Mucosa of rectum (tissue), 2 donors: ENCODE measurements around the gene HK3.

Experiments used
- H3K27ac ChIP-seq, 2 donors: one replicate each; pipeline ENCODE4 v1.7.0; 2013; ENCODE audit warnings: inconsistent platforms in 2 of 2, low read depth in 2 of 2, low read length in 2 of 2
- H3K27me3 ChIP-seq, 2 donors: one replicate each; pipeline ENCODE4 v1.7.0; 2013; ENCODE audit warnings: low read length in 2 of 2; ENCODE audit not compliant: control insufficient read depth in 2 of 2, insufficient read depth in 2 of 2
- H3K36me3 ChIP-seq, 2 donors: one replicate each; pipeline ENCODE4 v1.7.0; 2013; ENCODE audit warnings: low read length in 2 of 2; ENCODE audit not compliant: control insufficient read depth in 2 of 2, insufficient read depth in 2 of 2
- H3K4me1 ChIP-seq, 2 donors: one replicate each; pipeline ENCODE4 v1.7.0; 2013; ENCODE audit warnings: low read length in 2 of 2, mild to moderate bottlenecking in 1 of 2; ENCODE audit not compliant: control insufficient read depth in 2 of 2, insufficient read depth in 2 of 2
- H3K4me3 ChIP-seq, 2 donors: one replicate each; pipeline ENCODE4 v1.7.0; 2013; ENCODE audit warnings: low read length in 2 of 2
- H3K9ac ChIP-seq, 2 donors: one replicate each; pipeline ENCODE4 v1.7.0; 2013; ENCODE audit warnings: low read length in 2 of 2, low read depth in 1 of 2, mild to moderate bottlenecking in 1 of 2
- H3K9me3 ChIP-seq, 2 donors: one replicate each; pipeline ENCODE4 v1.7.0; 2013; ENCODE audit warnings: low read length in 2 of 2; ENCODE audit not compliant: control insufficient read depth in 2 of 2
- donor health status: healthy.
- donor health status: Normal muscosa, but diverticular disease.

HK3 gene

DNA sequence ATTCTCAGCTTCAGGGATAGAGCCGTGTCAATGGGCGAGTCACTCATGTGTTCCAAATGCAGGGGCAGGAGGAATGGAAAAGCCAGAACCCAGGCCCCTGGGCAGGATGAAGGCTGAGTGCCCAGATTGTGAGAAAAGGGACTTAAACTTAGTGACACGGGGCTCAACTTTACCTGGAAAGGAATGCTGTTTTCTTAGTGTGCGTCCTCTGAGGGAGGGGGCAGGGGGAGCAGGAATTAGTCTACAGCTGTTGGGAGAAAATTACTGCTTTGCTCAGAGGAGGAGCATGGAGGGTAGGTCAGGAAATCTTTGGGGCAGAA lies 14.6 kb downstream of the HK3 start:
- H3K36me3 ChIP-seq = no peaks in the 10 kb centered on the region
- no peak overlapping the region for H3K9ac ChIP-seq
- no peak overlapping the region for H3K4me3 ChIP-seq
- H3K9me3 ChIP-seq = no peaks in the 10 kb centered on the region
- no peak overlapping the region for H3K27ac ChIP-seq
- H3K4me1 ChIP-seq = no peaks in the 10 kb centered on the region
- peaks cover 0 to 3% of the 10 kb centered on the region in 2 donors for H3K27me3 ChIP-seq

DNA sequence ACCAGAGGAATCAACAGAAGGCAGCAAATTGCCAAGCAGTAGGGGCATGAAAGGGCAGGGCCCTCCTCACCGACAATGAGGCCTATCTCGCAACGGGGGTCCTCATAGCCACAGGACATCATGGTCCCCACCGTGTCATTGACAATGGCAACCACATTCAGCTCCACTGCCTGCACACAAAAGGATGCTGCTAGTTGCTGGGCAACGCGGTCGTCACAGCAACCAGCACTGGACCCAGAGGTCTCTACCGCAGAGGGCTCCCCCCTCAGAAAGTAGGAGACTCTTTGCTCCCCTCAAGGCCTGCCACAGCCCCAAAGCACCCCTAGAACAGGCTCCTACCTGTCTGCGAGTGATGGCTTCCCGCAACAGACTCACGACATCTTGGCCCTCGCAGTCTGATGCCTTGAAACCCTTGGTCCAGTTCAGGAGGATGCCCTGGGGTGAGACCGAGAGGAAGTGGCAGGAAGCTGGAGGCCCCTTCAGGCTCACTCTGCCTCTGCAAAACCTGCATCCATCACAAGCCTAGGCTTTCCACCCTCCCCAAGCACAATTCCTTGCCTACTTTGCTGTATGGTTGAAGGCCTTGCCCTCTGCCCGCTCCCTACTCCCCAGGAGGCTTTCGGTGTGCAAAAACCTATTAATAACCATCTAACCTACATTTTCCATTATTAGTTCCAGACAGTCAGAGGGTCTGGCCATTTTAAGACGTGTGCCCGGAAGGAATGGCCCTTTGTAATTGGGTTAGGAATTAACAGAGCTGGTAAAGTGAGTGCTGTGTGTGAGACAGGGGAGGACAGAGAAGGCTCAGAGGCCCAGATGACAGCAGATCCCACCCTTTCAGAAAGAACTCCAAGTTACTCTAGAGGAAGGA lies 15.2 kb downstream of the HK3 start:
- H3K4me3 ChIP-seq = no peak overlapping the region
- H3K36me3 ChIP-seq = no peaks in the 10 kb centered on the region
- no peaks in the 10 kb centered on the region for H3K9me3 ChIP-seq
- H3K27me3 ChIP-seq = peaks cover 3% of the 10 kb centered on the region in 2 donors
- no peak overlapping the region for H3K9ac ChIP-seq
- no peak overlapping the region for H3K27ac ChIP-seq
- H3K4me1 ChIP-seq = no peaks in the 10 kb centered on the region

DNA sequence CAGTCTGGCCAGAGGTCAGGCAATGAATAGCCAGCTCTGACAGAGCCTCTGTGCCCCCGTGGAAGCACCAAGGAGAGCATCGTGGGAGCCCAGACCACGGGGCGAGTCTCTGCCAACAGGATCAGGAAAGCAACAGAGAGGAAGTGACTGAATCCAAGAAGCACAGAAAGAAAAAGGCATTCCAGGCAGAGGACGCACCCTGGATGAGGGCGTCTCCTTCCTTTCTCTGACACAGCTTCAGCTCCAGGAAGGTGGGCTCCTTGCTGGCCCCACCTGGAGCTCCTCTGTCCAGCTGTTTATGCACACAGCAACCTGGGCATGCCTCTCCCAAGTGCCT lies 16.6 kb downstream of the HK3 start:
- H3K36me3 ChIP-seq = no peaks in the 10 kb centered on the region
- H3K4me3 ChIP-seq = no peak overlapping the region
- no peaks in the 10 kb centered on the region for H3K4me1 ChIP-seq
- no peaks in the 10 kb centered on the region for H3K9me3 ChIP-seq
- H3K27ac ChIP-seq = no peak overlapping the region
- no peak overlapping the region for H3K9ac ChIP-seq
- peaks cover 5 to 6% of the 10 kb centered on the region in 2 donors for H3K27me3 ChIP-seq

DNA sequence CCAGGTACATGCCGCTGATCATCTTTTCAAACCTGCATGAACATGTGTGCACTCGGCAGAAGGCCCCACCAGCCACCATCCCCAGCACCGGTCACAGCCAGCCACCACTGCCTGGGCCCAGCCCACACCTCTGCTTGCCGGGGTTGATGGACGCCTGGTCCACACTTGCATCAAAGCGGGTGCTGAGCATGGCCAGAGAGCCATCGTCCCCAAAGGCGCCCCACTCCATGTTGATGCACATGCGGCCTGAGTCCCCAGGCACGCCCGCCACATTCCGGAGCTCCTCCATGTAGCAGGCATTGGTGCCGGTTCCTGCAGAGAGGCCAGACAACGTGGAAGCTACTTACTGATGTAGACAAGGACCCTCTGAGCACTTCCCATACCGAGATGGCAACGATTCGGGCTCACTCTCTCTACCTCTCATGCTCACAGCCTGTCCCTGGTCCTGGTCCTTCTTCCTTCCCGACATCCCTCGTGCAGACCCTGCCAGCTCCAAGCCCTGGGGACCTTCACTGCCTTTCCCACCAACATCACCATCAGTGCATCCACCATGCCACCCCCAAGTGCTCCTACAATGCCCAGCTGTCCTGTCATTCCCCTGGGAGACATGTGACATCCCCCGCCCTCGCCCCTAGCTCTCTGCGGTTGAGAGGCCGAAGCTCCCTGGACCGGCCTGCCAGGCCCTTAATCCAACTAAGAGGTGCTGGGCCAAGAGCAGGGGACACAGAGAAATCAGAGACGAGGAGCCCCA lies 17.2 kb downstream of the HK3 start:
- no peaks in the 10 kb centered on the region for H3K36me3 ChIP-seq
- no peak overlapping the region for H3K4me3 ChIP-seq
- no peaks in the 10 kb centered on the region for H3K9me3 ChIP-seq
- peaks cover 5 to 6% of the 10 kb centered on the region in 2 donors for H3K27me3 ChIP-seq
- no peak overlapping the region for H3K27ac ChIP-seq
- no peak overlapping the region for H3K9ac ChIP-seq
- no peaks in the 10 kb centered on the region for H3K4me1 ChIP-seq

DNA sequence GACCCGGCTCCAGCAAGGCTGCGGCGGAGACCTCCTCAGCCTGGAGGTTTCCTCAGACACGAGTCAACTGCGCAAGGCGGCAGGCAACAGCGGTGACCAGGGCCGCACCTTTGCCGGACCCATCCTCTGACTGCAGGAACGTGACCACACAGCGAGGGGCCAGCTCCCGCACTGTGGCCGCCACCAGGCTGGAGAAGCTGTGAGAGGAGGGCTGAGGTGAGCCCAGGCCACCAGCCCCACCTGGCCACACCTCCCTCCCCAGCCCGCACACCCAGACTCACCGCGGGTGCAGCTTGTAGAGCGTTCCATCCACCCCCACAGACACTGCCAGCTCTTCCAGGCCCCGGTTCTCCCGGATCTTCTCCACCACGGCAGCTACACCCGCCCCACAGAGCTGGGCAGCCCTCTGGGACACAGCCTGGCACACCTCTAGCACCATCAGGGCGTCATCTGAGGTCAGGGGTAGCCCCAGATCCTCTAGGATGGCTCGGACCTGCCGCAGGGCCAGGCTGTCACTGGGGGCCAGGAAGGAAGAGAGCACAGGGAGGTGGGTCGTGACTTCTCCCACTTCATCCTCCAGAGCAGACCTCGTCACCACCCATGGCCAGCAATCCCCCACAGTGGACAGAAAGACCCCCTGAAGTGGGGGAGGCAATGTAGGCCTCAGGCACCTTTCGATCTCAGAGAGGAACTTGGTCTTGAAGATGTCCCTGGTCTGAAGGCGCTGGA lies 18.0 kb downstream of the HK3 start:
- no peaks in the 10 kb centered on the region for H3K36me3 ChIP-seq
- H3K4me3 ChIP-seq = no peak overlapping the region
- H3K27me3 ChIP-seq = peaks cover 8 to 9% of the 10 kb centered on the region in 2 donors
- H3K9ac ChIP-seq = no peak overlapping the region
- H3K4me1 ChIP-seq = no peaks in the 10 kb centered on the region
- no peak overlapping the region for H3K27ac ChIP-seq
- no peaks in the 10 kb centered on the region for H3K9me3 ChIP-seq

DNA sequence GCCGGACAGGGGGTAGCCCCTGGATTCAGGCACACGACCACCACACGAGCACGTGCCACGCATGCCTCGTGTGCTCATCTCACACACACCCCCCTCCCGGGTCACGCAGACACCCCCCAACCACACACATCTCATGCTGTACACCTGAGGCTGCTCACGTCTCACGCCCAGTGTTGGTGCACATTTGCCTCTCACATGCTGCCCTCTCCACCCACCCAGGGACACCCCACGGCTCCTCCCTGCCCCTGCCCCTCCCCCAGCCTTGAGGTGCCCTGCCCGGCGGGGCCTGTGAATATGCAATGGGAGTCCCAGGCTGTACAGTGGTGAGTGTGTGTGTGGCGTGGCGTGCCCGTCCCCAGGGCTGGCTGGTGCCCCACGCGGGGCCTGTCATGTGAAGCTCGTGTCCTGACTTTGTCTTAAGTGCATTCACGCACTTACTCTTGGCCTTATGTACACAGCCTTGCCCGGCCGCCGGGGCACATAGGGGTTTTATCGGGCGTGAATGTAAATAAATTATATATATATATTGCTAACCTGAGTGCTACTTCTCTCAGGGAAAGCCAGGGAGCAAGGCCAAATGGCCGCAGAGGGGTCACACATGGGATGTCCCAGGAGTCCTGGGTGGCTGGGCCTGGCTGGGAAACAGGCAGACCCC lies 18.7 kb downstream of the HK3 start:
- H3K36me3 ChIP-seq = no peaks in the 10 kb centered on the region
- no peaks in the 10 kb centered on the region for H3K4me1 ChIP-seq
- no peaks in the 10 kb centered on the region for H3K9me3 ChIP-seq
- H3K4me3 ChIP-seq = no peak overlapping the region
- no peak overlapping the region for H3K9ac ChIP-seq
- H3K27me3 ChIP-seq = peaks cover 11 to 12% of the 10 kb centered on the region in 2 donors
- no peak overlapping the region for H3K27ac ChIP-seq

DNA sequence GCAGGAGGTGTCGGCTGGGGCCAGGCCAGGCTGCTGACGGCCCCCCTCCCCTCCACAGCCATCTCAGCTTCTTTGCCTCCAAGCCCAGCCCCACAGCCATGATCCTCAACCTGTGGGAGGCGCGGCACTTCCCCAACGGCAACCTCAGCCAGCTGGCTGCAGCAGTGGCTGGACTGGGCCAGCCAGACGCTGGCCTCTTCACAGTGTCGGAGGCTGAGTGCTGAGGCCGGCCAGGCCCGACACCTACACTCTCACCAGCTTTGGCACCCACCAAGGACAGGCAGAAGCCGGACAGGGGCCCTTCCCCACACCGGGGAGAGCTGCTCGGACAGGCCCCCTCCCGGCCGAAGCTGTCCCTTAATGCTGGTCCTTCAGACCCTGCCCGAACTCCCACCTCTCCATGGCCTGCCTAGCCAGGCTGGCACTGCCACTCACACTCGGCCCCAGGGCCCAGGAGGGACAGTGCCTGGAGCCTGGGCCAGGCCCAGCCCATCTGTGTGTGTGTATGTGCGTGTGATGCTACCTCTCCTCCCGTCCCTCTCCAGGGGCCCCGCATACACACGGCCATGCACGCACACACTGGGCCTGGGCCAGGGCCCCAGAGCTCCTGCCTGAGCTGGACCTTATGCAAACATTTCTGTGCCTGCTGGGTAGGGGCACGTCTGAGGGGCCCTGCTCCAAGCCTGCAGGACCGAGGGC lies 19.3 kb downstream of the HK3 start:
- H3K36me3 ChIP-seq = no peaks in the 10 kb centered on the region
- H3K4me1 ChIP-seq = no peaks in the 10 kb centered on the region
- peaks cover 11 to 12% of the 10 kb centered on the region in 2 donors for H3K27me3 ChIP-seq
- H3K9ac ChIP-seq = no peak overlapping the region
- H3K9me3 ChIP-seq = no peaks in the 10 kb centered on the region
- no peak overlapping the region for H3K4me3 ChIP-seq
- H3K27ac ChIP-seq = no peak overlapping the region

DNA sequence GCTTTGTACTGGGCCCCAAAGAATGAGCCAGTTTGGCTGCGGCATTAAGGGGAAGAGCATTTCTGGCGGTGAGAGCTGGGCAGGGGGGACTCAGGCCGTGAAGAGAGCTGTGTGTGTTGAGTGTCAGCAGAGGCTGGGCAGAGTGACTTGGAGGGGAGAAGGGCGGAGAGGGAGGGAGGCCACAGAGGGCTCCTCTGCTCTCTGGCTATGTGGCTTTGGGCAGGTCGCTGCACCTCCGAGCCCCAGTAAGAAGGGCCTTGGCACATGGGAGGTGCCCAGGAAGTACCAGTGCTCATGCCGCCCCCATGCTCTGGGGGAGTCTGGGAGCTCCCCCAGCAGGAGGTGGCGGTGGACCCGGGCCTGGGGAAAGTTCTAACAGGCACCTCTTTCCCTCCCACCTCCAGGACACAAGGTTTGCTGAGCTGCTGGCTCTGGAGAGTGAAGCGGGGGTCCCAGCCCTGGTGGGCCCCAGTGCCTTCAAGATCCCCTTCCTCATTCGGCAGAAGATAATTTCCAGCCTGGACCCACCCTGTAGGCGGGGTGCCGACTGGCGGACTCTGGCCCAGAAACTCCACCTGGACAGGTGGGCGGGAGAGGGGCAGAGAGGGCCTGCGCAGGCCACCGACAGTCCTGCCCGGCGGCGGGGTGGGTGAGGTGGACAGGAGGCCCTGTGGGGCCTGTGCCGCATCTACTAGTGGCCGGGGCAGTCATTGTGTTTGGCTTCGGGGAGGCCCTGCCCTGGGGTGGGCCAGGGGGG lies 20.1 kb downstream of the HK3 start:
- Histone ChIP-seq H3K9me3 (no peaks in the 10 kb centered on the region), H3K27me3 (peaks cover 12% of the 10 kb centered on the region in 2 donors), H3K36me3 (no peaks in the 10 kb centered on the region), H3K27ac (no peak overlapping the region), H3K4me3 (no peak overlapping the region), H3K9ac (no peak overlapping the region), H3K4me1 (no peaks in the 10 kb centered on the region)

DNA sequence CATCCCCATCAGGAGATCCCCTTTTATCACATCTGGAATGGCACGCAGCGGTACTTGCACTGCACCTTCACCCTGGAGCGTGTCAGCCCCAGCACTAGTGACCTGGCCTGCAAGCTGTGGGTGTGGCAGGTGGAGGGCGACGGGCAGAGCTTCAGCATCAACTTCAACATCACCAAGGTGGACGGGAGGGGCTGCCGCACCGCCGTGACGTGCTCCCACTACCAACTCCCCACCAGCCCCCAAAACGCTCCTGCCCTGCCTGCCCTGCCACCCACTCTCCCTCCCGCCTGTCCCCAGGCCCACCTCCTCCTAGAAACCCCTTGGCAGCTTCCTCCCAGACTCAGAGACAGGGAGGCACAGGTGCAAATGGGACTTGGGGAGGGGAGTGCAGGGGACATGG lies 20.7 kb downstream of the HK3 start:
- no peak overlapping the region for H3K9ac ChIP-seq
- H3K27ac ChIP-seq = no peak overlapping the region
- H3K36me3 ChIP-seq = no peaks in the 10 kb centered on the region
- H3K4me3 ChIP-seq = no peak overlapping the region
- H3K27me3 ChIP-seq = peaks cover 10 to 15% of the 10 kb centered on the region in 2 donors
- no peaks in the 10 kb centered on the region for H3K9me3 ChIP-seq
- H3K4me1 ChIP-seq = no peaks in the 10 kb centered on the region
